ENCODE results near the gene NRXN3.

DNA sequence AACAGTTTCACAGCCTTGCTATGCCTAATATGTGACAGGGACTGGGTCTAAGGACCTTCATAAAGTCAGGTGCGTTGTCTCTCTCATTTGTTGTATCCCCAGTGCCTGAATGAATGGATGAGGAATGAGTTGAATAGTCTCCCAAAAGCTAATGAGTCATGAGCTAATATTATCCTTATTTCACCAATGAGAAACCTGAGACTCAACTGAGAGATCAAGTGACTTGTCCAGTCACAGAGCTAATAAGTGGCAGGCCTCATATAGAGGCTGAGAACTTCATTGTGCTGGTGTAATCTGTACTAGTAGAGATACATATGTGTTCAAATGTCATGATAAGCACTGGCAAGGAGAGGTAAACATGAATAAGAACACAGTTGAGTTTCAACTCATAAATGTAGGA lies 612.4 kb downstream of the NRXN3 start:
- TF ChIP-seq, protein P1, sequence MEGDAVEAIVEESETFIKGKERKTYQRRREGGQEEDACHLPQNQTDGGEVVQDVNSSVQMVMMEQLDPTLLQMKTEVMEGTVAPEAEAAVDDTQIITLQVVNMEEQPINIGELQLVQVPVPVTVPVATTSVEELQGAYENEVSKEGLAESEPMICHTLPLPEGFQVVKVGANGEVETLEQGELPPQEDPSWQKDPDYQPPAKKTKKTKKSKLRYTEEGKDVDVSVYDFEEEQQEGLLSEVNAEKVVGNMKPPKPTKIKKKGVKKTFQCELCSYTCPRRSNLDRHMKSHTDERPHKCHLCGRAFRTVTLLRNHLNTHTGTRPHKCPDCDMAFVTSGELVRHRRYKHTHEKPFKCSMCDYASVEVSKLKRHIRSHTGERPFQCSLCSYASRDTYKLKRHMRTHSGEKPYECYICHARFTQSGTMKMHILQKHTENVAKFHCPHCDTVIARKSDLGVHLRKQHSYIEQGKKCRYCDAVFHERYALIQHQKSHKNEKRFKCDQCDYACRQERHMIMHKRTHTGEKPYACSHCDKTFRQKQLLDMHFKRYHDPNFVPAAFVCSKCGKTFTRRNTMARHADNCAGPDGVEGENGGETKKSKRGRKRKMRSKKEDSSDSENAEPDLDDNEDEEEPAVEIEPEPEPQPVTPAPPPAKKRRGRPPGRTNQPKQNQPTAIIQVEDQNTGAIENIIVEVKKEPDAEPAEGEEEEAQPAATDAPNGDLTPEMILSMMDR (IDR thresholded peaks at IDR 0.05) = no peak
- TF ChIP-seq POLR2AphosphoS5 (IDR thresholded peaks at IDR 0.05) (no peak), POLR2A (IDR thresholded peaks at IDR 0.05) (no peak)
